Measurements from ENCODE around the gene TOMM40. TPM values are rescaled to one million over a fixed set of nuclear protein-coding genes. Genes with fewer than 3 reads are reported as not detected.
A peak's percentile ranks its signal among the peaks of the same experiment; 100 is the strongest.
"Not testable (repeated sequence)": the region's sequence is repeated elsewhere in the genome, so short reads cannot be mapped to it uniquely, and the experiment has no call there.

TOMM40 gene
- total RNA-seq, 1 donor from 2014 or later: 47.4 TPM

DNA sequence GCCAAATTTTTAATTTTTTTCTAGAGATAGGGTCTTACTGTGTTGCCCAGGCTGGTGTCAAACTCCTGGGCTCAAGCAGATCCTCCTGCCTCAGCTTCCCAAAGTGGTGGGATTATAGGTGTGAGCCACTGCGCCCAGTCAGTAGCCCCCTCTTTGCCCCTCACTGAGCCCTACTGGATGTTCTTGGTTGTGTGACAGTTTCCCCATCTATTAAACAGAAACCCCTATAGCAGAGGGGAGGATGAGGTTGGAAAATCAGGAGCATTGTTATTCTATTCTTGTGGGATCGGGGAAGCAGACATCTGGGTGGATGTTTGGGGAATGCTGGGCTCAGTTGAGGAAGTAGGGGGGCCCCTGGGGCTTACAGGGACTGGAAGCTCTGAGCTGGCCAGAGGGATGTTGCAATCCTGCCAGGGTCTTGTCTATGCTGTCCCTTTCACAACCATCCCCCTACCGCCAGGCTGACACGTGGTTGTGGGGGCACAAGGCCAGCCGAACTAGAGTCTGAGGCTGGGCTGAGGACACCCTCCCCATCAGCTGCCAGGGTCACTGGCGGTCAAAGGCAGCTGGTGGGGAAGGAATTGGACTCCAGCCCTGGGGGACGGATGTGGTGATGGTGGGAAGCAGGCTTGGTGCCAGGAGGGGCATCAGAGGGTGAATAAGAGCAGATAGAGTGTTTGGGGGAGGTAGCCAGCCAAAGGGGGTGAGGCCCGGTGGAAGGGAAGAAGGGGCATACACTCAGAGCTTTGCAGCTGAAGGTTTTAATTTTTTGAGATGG is 34.2 kb downstream of the TOMM40 start:
- TF ChIP-seq, protein P1, sequence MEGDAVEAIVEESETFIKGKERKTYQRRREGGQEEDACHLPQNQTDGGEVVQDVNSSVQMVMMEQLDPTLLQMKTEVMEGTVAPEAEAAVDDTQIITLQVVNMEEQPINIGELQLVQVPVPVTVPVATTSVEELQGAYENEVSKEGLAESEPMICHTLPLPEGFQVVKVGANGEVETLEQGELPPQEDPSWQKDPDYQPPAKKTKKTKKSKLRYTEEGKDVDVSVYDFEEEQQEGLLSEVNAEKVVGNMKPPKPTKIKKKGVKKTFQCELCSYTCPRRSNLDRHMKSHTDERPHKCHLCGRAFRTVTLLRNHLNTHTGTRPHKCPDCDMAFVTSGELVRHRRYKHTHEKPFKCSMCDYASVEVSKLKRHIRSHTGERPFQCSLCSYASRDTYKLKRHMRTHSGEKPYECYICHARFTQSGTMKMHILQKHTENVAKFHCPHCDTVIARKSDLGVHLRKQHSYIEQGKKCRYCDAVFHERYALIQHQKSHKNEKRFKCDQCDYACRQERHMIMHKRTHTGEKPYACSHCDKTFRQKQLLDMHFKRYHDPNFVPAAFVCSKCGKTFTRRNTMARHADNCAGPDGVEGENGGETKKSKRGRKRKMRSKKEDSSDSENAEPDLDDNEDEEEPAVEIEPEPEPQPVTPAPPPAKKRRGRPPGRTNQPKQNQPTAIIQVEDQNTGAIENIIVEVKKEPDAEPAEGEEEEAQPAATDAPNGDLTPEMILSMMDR (IDR thresholded peaks at IDR 0.05): no peak
- H3K27me3 Mint-ChIP-seq (ENCODE audit: unreplicated experiment): peaks cover 8% of the 10 kb centered on the region
- no peaks in the 10 kb centered on the region for H3K36me3 Mint-ChIP-seq (ENCODE audit: unreplicated experiment)
- peak overlapping the region; percentile 48 for H3K27ac Mint-ChIP-seq (ENCODE audit: unreplicated experiment)
- H3K4me3 Mint-ChIP-seq (ENCODE audit: unreplicated experiment): peak overlapping the region; percentile 26
- no peaks in the 10 kb centered on the region for H3K9me3 Mint-ChIP-seq (ENCODE audit: unreplicated experiment)
- no peak for DNase-seq (ENCODE audit: extremely low spot score, unreplicated experiment)
- peaks cover 26% of the 10 kb centered on the region for H3K4me1 Mint-ChIP-seq (ENCODE audit: unreplicated experiment)

DNA sequence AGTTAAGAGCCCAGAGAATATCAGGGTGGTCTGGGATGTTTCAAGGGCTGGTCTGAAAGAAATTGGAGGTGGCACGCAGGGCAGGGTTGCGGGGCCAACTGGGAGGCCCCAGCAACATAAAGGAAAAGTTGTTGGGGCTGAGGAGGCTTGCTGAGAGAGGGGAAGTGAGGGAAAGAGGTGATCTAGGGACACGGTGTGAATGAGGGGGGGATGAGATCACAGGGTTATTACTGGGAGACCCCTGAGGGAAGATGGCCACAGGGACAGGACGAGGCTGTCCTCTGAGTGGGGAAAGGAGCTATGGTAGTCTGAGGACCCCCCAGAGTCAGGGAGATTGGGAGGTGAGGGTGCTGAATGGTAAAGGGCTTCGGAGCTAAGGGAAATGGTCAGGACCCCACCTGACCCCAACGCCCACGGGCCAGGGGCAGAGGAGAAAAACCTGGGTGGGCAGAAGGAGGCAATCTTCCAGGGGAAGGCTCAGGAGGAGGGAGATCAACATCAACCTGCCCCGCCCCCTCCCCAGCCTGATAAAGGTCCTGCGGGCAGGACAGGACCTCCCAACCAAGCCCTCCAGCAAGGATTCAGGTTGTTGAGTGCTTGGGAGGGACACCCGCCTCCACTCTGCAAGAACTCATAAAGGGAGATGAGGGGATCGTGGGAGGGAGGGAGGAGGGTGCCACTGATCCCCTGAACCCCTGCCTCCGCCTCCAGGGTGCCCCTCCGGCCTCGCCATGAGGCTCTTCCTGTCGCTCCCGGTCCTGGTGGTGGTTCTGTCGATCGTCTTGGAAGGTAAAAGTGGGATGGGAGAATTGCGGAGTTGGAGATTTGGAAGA is 35.4 kb downstream of the TOMM40 start:
- H3K9me3 Mint-ChIP-seq (ENCODE audit: unreplicated experiment); H3K27ac Mint-ChIP-seq (ENCODE audit: unreplicated experiment); H3K27me3 Mint-ChIP-seq (ENCODE audit: unreplicated experiment); H3K36me3 Mint-ChIP-seq (ENCODE audit: unreplicated experiment); H3K4me3 Mint-ChIP-seq (ENCODE audit: unreplicated experiment); DNase-seq (ENCODE audit: extremely low spot score, unreplicated experiment): not testable (repeated sequence)
- peaks cover 26% of the 10 kb centered on the region for H3K4me1 Mint-ChIP-seq (ENCODE audit: unreplicated experiment)

DNA sequence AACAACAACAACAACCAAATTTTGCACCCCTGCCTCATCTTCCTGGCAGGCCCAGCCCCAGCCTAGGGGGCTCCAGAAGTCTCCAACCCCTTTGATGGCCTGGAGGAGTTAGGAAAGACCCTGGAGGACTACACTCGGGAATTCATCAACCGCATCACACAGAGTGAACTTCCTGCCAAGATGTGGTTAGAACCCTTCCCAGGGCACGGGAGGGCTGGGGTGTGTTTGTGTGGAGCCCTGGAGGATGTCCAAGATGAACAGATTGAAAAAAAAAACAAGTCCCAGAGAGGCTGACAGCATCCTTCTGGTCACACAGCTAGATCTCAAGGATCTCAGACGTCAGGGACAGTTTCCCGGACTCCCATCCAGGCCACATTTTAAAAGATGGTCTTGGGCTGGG is 36.7 kb downstream of the TOMM40 start:
- peaks cover 8% of the 10 kb centered on the region for H3K27me3 Mint-ChIP-seq (ENCODE audit: unreplicated experiment)
- no peak overlapping the region for H3K27ac Mint-ChIP-seq (ENCODE audit: unreplicated experiment)
- no peak for DNase-seq (ENCODE audit: extremely low spot score, unreplicated experiment)

DNA sequence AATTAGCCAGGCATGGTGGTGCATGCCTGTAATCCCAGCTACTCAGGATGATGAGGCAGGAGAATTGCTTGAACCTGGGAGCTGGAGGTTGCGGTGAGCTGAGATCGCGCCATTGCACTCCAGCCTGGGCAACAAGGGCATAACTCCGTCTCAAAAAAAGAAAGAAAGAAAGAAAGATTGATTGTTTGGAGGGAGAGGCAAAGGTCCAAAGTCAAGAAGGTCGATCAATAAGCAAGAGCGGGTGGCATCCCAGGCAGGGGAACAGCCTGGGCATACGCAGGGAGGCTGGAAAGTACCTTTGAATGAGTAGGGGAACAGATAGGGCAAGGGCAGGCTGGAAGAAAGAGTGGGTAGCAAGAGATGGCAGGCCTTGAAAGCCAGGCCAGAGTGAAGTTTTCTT is 39.0 kb downstream of the TOMM40 start:
- Mint-ChIP-seq H3K27ac (ENCODE audit: unreplicated experiment) (no peak overlapping the region), H3K4me3 (ENCODE audit: unreplicated experiment) (no peak overlapping the region), H3K9me3 (ENCODE audit: unreplicated experiment) (no peaks in the 10 kb centered on the region), H3K27me3 (ENCODE audit: unreplicated experiment) (peaks cover 5% of the 10 kb centered on the region), H3K4me1 (ENCODE audit: unreplicated experiment) (peaks cover 25% of the 10 kb centered on the region), H3K36me3 (ENCODE audit: unreplicated experiment) (no peaks in the 10 kb centered on the region)
- TF ChIP-seq, protein P1 (IDR thresholded peaks at IDR 0.05): no peak
- no peak for DNase-seq (ENCODE audit: extremely low spot score, unreplicated experiment)

More for the DNA sequence above, 36.7 kb downstream of the TOMM40 start:
- Mint-ChIP-seq H3K36me3 (ENCODE audit: unreplicated experiment) (no peaks in the 10 kb centered on the region), H3K9me3 (ENCODE audit: unreplicated experiment) (no peaks in the 10 kb centered on the region), H3K4me1 (ENCODE audit: unreplicated experiment) (peaks cover 26% of the 10 kb centered on the region), H3K4me3 (ENCODE audit: unreplicated experiment) (no peak overlapping the region)
- TF ChIP-seq, protein P1 (IDR thresholded peaks at IDR 0.05): no peak

DNA sequence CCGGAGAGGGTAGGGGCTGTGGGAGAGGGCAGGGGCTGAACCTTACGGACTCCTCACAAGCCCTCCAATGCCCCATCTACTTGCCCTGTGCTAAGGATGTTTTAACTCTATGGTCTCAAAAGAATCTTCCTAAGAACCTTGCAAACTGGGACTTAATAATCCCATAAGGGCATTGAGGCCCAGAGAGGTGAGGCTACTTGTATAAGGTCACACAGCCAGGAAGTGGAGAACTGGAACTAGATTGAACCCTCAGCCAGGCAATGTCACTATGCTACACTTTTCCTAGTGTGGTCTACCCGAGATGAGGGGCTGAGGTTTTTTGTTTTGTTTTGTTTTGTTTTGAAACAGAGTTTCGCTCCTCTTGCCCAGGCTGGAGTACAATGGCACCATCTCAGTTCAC is 40.5 kb downstream of the TOMM40 start:
- no peak overlapping the region for H3K4me3 Mint-ChIP-seq (ENCODE audit: unreplicated experiment)

More for the DNA sequence above, 40.5 kb downstream of the TOMM40 start:
- peaks cover 15% of the 10 kb centered on the region for H3K4me1 Mint-ChIP-seq (ENCODE audit: unreplicated experiment)
- H3K9me3 Mint-ChIP-seq (ENCODE audit: unreplicated experiment): no peaks in the 10 kb centered on the region
- H3K36me3 Mint-ChIP-seq (ENCODE audit: unreplicated experiment): no peaks in the 10 kb centered on the region
- DNase-seq (ENCODE audit: extremely low spot score, unreplicated experiment): no peak
- TF ChIP-seq, protein P1 (IDR thresholded peaks at IDR 0.05): no peak
- peaks cover 5% of the 10 kb centered on the region for H3K27me3 Mint-ChIP-seq (ENCODE audit: unreplicated experiment)
- H3K27ac Mint-ChIP-seq (ENCODE audit: unreplicated experiment): no peak overlapping the region
